ENCODE measurements around the gene ACSM6. TPM values are rescaled to one million over a fixed set of nuclear protein-coding genes. Genes with fewer than 3 reads are reported as not detected.

The ACSM6 gene
- total RNA-seq, 2 donors from 2014 or later: not detected

DNA sequence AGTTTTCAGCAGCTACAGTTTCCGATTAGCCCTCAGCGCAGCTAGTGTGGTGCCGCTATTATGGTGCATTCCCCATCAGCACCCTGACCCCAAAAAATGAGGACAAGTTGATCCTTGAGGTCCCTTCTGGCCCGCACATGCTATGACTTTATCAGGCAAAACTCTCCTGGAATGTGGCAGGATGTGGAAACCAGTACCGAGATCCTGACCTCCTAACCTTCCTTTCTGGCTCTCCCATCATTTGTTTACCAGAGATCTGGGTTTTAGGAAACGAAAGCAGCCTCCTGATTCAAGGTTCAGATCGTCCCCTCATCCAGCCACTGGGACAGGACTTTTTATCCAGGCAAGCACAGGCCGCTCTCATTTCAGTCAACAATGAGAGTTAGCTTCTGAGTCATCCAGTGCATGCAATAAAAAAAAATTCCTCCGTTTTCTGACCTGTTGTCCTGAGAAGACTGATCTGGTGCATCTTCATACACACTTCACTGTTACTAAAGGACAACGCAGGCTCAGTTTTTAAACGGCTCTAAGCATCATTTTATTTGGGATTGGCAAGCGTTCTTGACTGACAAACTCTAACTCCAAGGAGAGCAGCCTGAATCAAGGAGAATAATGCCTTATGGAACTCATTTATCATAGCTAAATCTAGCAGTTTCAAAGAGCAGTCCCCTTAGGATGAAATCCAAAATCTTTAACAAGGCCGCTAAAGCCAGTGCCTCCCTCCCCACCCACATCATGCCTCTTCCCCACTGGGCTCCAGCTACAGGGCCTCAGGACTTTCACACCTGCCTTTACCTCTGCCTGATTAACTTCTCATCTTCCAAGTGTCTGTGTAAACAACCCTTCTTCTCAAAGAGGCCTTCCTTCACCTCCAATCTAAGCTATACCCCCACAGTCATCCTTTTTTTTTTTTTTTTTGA is 79.6 kb downstream of the ACSM6 start:
- DNase-seq (ENCODE audit: low spot score in 2 of 2) (no peak), ATAC-seq (no peak)
- no peaks in the 10 kb centered on the region for H3K9me3 Mint-ChIP-seq
- no peak overlapping the region for H3K27ac Mint-ChIP-seq
- H3K36me3 Mint-ChIP-seq: no peaks in the 10 kb centered on the region

DNA sequence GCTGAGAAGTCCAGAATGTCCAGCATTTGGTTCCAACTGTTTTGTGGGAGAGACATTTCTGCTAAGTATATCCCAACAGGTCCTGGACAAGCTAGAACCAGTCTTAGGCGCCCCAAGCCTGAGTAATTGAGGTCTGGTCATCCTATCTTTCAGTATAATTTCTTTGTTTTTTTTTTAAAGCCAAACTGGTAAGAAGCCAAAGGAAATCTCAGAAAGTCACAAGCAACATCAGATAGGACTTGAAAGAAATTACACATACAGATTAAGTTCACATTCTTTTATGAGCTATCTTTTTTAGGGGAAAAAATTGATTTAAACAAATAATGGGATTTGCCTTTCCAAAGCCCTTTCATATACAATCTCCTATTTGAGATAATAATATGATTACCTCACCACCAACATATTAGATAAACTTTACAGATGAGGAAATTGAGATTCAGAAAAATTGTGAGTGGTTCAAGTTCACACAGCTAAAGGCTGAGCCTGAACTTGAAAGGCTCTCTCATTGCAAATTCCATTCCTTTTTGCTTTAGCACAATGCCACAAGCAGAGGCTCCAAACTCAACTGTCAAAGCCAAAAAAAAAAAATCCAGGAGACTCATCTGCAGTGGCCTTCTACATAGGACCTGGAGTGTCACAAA is 81.8 kb downstream of the ACSM6 start:
- ATAC-seq (no peak), DNase-seq (ENCODE audit: low spot score in 2 of 2) (no peak)
- H3K36me3 Mint-ChIP-seq: no peaks in the 10 kb centered on the region
- H3K9me3 Mint-ChIP-seq: no peaks in the 10 kb centered on the region
- H3K27ac Mint-ChIP-seq: no peak overlapping the region

DNA sequence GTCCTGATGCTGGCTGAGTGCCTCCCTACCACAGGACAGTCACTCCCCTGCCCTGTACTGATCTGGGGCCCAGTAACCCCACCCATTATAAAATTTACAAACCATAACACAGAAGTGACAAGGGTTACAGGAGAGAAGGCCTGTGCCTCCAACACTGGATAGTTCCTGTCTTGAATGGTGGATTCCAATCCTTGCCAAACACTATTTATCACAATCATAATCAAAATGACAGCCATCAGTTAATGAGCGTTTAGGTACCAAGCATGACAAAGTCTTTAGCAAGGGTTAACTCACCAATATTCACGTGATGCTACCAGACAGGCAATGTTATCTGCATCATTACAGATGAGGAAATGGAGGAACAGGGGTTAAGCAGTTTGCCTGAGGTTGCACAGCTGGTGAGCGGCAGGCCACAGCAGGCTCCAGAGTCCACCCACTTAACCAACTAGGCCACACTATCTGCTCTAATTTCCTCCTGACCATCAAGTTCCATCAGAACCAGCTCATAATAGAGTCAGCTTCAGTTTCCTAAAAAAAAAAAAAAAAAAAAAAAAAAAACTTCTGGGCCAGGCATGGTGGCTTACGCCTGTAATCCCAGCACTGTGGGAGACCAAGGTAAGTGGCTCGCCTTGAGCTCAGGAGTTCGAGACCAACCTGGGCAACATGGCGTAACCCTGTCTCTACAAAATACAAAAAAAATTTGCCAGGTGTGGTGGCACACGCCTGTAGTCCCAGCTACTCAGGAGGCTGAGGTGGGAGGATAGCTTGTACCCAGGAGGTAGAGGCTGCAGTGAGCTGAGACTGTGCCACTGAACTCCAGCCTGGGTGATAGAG is 82.5 kb downstream of the ACSM6 start:
- no peak for DNase-seq (ENCODE audit: low spot score in 2 of 2)
- no peaks in the 10 kb centered on the region for H3K36me3 Mint-ChIP-seq
- H3K27ac Mint-ChIP-seq: no peak overlapping the region
- ATAC-seq: no peak
- H3K9me3 Mint-ChIP-seq: no peaks in the 10 kb centered on the region

DNA sequence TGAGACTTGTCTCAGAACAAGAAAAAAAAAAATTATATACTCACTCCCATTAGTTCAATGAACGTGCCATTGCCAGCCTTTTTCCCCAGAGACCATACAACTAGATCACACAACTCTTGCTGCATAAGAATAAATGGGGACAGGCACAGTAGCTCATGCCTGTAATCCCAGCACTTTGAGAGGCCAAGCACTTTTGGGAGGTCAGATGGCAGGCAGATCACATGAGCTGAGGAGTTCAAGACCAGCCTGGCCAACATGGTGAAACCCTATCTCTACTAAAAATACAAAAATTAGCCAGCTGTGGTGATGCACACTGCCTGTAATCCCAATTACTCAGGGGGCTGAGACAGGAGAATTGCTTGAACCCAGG is 83.1 kb downstream of the ACSM6 start:
- H3K27ac Mint-ChIP-seq: no peak overlapping the region
- no peaks in the 10 kb centered on the region for H3K36me3 Mint-ChIP-seq
- no peak for ATAC-seq
- DNase-seq (ENCODE audit: low spot score in 2 of 2): no peak
- H3K9me3 Mint-ChIP-seq: no peaks in the 10 kb centered on the region

DNA sequence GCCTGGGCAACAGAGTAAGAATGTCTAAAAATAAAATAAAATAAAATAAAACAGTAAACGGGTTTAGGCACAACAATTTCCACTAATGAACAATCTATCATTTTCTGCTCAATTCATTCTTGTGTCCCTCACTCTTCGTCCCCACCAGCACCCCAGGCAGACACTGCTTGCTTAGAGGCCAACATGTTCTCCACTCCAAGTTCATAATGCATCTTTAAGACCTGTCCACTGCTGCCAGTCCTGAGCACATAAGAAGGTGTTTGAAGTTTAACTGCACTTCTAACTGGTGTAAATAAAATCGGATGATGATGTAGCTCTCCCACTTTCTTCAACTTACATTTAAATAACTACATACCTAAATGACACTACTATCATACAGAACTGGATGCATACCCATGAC is 83.6 kb downstream of the ACSM6 start:
- DNase-seq (ENCODE audit: low spot score in 2 of 2) (no peak), ATAC-seq (no peak)
- H3K27ac Mint-ChIP-seq: no peak overlapping the region
- H3K36me3 Mint-ChIP-seq: no peaks in the 10 kb centered on the region
- no peaks in the 10 kb centered on the region for H3K9me3 Mint-ChIP-seq

Other genes starting within 250 kb of the ACSM6 start
- gene CYP2C8, start 124.7 kb upstream of the ACSM6 start, total RNA-seq: not detected
- gene PDLIM1, start 96.8 kb downstream of the ACSM6 start, total RNA-seq: 1 to 10 TPM in 1 of 2 donors, not detected in 1; 4.2 TPM